Glutamatergic neuron (in vitro differentiated cells): ENCODE data around the gene RGS16. TPM values are rescaled to one million over a fixed set of nuclear protein-coding genes. Genes with fewer than 3 reads are reported as not detected.
A peak's percentile ranks its signal among the peaks of the same experiment; 100 is the strongest.

Source experiments
- DNase-seq: peaks from one replicate; pipeline ENCODE4 v3.0.0; 2022
- H3K27ac Mint-ChIP-seq: one replicate; pipeline ENCODE4 v1.8.0; 2020; ENCODE audit warnings: mild to moderate bottlenecking, mixed read lengths, inconsistent platforms; ENCODE audit not compliant: unreplicated experiment
- H3K27me3 Mint-ChIP-seq: one replicate; pipeline ENCODE4 v1.8.0; 2020; ENCODE audit warnings: mild to moderate bottlenecking, moderate library complexity, mixed read lengths, inconsistent platforms; ENCODE audit not compliant: unreplicated experiment
- H3K36me3 Mint-ChIP-seq: one replicate; pipeline ENCODE4 v1.8.0; 2020; ENCODE audit warnings: mild to moderate bottlenecking, mixed read lengths, inconsistent platforms; ENCODE audit not compliant: unreplicated experiment
- H3K4me1 Mint-ChIP-seq: one replicate; pipeline ENCODE4 v1.8.0; 2020; ENCODE audit warnings: mild to moderate bottlenecking, low read depth, mixed read lengths, inconsistent platforms; ENCODE audit not compliant: unreplicated experiment
- H3K4me3 Mint-ChIP-seq: one replicate; pipeline ENCODE4 v1.8.0; 2020; ENCODE audit warnings: mild to moderate bottlenecking, mixed read lengths, inconsistent platforms; ENCODE audit not compliant: unreplicated experiment
- H3K9me3 Mint-ChIP-seq: one replicate; pipeline ENCODE4 v1.8.0; 2020; ENCODE audit warnings: mild to moderate bottlenecking, moderate library complexity, mixed read lengths, inconsistent platforms; ENCODE audit not compliant: unreplicated experiment
- long read RNA-seq: library from polyadenylated mRNA; unstranded; transcript quantifications from one replicate; pipeline ENCODE4 v2.0.0, GENCODE V29; 2020; ENCODE audit not compliant: unreplicated experiment
- total RNA-seq: library from RNA; stranded (reverse); fragmentation: NEBNext Ultra II Directional; extraction: Animal tissue kit (Norgen Biotek cat#: 25700); gene quantifications from one replicate; pipeline ENCODE4 v1.2.1, GENCODE V29; 2021; ENCODE audit not compliant: unreplicated experiment
- TF ChIP-seq, protein P1 (sequence below): fragments of 200-600 bp; sonication (generic); IDR thresholded peaks from one replicate; pipeline ENCODE4 v1.5.0; 2021; ENCODE audit not compliant: partially characterized antibody, unreplicated experiment

Gene RGS16, protein sequence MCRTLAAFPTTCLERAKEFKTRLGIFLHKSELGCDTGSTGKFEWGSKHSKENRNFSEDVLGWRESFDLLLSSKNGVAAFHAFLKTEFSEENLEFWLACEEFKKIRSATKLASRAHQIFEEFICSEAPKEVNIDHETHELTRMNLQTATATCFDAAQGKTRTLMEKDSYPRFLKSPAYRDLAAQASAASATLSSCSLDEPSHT
- 37.2 TPM for total RNA-seq
- long read RNA-seq, transcript RGS16-201 (5 exons, 2,427 nt): major isoform, 67 of 78 reads
- long read RNA-seq, partial matches to known transcripts: 1 of 78 reads
- long read RNA-seq, other reads (novel, unspliced or antisense): 10 of 78 reads

DNA sequence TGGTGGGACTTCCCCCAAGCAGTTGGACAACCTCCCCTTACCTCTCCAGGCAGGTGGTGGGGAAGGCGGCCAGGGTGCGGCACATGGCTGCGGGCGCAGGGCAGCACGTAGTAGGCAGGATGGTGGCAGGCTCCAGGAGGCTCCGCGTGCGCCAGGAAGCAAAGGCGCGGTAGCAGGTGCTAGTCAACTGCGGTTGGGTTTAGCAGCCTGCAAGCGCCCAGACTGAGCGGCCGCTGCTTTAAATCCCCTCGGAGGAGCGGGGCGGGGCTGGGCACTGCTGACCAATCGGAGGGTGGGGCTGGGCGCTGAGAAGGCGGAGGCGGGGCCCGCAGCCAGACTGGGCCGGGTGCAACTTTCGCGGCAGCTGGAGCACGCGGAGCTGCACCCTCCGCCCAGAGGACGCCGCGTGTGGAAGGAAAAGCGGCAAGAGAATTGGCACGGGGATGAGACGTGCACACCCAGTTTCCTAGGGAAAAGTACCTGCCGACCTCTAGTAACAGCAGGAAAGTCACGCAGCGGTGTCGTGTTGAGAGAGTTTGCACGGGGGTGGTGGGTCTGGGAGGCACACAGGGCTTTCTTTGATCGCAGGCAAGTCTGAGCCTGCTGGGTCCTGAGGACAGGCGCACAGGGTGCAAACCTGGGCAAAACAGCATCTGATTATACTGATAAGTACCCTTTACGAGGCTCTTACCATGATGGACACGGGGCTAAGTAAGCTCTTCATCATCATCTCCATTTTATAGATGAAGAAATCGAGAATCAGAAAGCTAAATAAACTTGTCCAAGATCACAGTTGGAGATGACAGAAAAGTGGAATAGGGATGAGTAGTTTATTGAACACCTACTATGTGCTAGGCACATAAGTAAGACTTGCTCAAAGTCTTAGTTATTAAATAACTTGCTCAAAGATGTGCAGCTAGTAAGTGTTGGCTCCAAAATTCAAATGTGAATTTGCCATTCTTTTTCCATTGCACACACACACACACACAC, at the start of gene RGS16:
RGS16 (minus strand) TSS at position 215 of the 990 bp plus-strand sequence; CDS start at position 85, 130 bp downstream.
- Mint-ChIP-seq H3K9me3 (peaks cover under 1% of the 10 kb centered on the region), H3K4me1 (peaks cover 22% of the 10 kb centered on the region), H3K4me3 (no peak within 1 kb of the TSS), H3K27me3 (peaks cover 2% of the 10 kb centered on the region), H3K36me3 (no peaks in the 10 kb centered on the region), H3K27ac (no peak within 1 kb of the TSS)
- peak; percentile 95 for DNase-seq
- TF ChIP-seq, protein P1, sequence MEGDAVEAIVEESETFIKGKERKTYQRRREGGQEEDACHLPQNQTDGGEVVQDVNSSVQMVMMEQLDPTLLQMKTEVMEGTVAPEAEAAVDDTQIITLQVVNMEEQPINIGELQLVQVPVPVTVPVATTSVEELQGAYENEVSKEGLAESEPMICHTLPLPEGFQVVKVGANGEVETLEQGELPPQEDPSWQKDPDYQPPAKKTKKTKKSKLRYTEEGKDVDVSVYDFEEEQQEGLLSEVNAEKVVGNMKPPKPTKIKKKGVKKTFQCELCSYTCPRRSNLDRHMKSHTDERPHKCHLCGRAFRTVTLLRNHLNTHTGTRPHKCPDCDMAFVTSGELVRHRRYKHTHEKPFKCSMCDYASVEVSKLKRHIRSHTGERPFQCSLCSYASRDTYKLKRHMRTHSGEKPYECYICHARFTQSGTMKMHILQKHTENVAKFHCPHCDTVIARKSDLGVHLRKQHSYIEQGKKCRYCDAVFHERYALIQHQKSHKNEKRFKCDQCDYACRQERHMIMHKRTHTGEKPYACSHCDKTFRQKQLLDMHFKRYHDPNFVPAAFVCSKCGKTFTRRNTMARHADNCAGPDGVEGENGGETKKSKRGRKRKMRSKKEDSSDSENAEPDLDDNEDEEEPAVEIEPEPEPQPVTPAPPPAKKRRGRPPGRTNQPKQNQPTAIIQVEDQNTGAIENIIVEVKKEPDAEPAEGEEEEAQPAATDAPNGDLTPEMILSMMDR: no peak

DNA sequence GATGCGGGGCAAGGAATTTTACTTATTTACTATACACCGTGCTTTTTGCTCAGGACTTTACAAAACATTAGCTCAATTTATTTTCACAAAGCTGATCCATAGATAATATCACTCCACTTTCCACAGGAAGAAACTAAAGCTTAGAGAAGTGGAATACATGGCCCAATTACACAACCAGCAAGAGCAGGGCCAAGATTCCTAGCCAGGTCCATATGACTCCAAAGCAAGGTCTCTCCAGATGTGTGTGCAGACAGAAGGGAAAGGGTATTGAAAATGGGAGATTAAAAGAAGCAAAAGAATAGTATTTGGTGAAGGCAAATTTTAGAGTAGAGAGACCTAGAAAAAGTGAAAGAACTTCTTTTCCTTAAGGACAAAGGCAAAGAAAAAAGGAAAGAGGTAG, 49.8 kb upstream of the RGS16 start:
- H3K36me3 Mint-ChIP-seq: no peaks in the 10 kb centered on the region
- H3K27me3 Mint-ChIP-seq: peaks cover 3% of the 10 kb centered on the region
- H3K9me3 Mint-ChIP-seq: peaks cover 3% of the 10 kb centered on the region
- no peak overlapping the region for H3K4me3 Mint-ChIP-seq
- TF ChIP-seq, protein P1: no peak
- DNase-seq: no peak
- peaks cover 12% of the 10 kb centered on the region for H3K4me1 Mint-ChIP-seq
- no peak overlapping the region for H3K27ac Mint-ChIP-seq

GRCh38 chr1:182652933-182653332, 48.7 kb upstream of the RGS16 start:
- Mint-ChIP-seq H3K4me3 (no peak overlapping the region), H3K27ac (no peak overlapping the region), H3K9me3 (peaks cover 3% of the 10 kb centered on the region), H3K36me3 (no peaks in the 10 kb centered on the region), H3K27me3 (peaks cover 3% of the 10 kb centered on the region), H3K4me1 (peaks cover 12% of the 10 kb centered on the region)
- DNase-seq: no peak
- TF ChIP-seq, protein P1: no peak

DNA sequence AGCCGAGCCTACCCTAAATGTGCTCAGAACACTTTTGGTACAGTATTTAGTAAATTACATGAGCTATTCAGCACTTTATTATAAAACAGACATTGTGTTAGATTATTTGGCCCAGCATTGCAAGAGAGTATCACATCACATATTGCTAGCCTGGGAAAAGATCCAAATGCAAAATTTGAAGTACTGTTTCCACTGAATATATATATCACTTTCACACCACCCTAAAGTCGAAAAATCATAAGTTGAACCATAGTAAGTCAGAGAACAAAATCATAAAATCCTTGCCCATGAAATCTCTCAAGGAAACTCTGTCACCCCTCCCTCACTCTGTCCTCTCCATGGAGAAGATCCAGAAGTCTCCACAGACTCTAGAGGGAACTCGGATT, 47.1 kb upstream of the RGS16 start:
- DNase-seq: no peak
- TF ChIP-seq, protein P1: no peak
- Mint-ChIP-seq H3K4me1 (peaks cover 4% of the 10 kb centered on the region), H3K36me3 (no peaks in the 10 kb centered on the region), H3K9me3 (no peaks in the 10 kb centered on the region), H3K27me3 (no peaks in the 10 kb centered on the region), H3K4me3 (no peak overlapping the region), H3K27ac (no peak overlapping the region)
